Panc1 (cell line): Measurements from ENCODE around the gene COPB2. TPM values are rescaled to one million over a fixed set of nuclear protein-coding genes. Genes with fewer than 3 reads are reported as not detected.

Source experiments
- ATAC-seq: fragments of 200-7000 bp; cut with Tn5 transposase; 2 replicates; pipeline ENCODE4 v1.9.1; 2020; ENCODE audit warnings: mild to moderate bottlenecking, moderate library complexity
- BruUV-seq: library from RNA; stranded (reverse); fragments of 400-500 nt; replicated peaks from 2 replicates; lab custom pipeline; 2021; lab: Mats Ljungman, UMichigan
- CTCF ChIA-PET: fragments of 300-600 bp; sonication (Branson Sonifier 250); formaldehyde crosslinking; loops from one replicate; lab custom pipeline; 2022; ENCODE audit warnings: antibody characterized with exemption; lab: Charles Lee
- POLR2A ChIA-PET: fragments of 300-600 bp; sonication (Branson Sonifier 250); formaldehyde crosslinking; loops from one replicate; lab custom pipeline; 2022; ENCODE audit warnings: antibody characterized with exemption; lab: Charles Lee
- DNase-seq: peaks from one replicate; pipeline ENCODE4 v3.0.0-alpha.2; 2010; ENCODE audit warnings: low read depth, low spot score
- H3K27ac ChIP-seq: 2 replicates; pipeline ENCODE4 v1.5.1; 2011; ENCODE audit warnings: mild to moderate bottlenecking, low read length, inconsistent platforms
- H3K27me3 ChIP-seq: fragments of 200-500 bp; sonication (Bioruptor generic); 2 replicates; pipeline ENCODE4 v1.6.0; 2014; ENCODE audit warnings: low read length, inconsistent platforms; ENCODE audit not compliant: control insufficient read depth, insufficient read depth
- H3K36me3 ChIP-seq: fragments of 200-500 bp; sonication (Bioruptor generic); 2 replicates; pipeline ENCODE4 v1.5.1; 2014; ENCODE audit warnings: inconsistent platforms, mild to moderate bottlenecking, low read length, moderate library complexity; ENCODE audit not compliant: control insufficient read depth, insufficient read depth
- H3K4me1 ChIP-seq: 2 replicates; pipeline ENCODE4 v1.5.1; 2011; ENCODE audit warnings: inconsistent platforms, mild to moderate bottlenecking, low read length, moderate library complexity; ENCODE audit not compliant: control insufficient read depth, insufficient read depth
- H3K4me3 ChIP-seq, 2 experiments: 2 replicates each; pipeline ENCODE4 v1.5.1; 2011 to 2012; ENCODE audit warnings: low read depth in 2 of 2, low read length in 2 of 2, mild to moderate bottlenecking in 2 of 2, inconsistent platforms in 1 of 2, moderate library complexity in 1 of 2
- H3K9me3 ChIP-seq: fragments of 200-500 bp; sonication (Bioruptor generic); 2 replicates; pipeline ENCODE4 v1.5.1; 2014; ENCODE audit warnings: low read depth, mild to moderate bottlenecking, inconsistent platforms, low read length, moderate library complexity; ENCODE audit not compliant: control insufficient read depth, insufficient read depth
- POLR2AphosphoS5 ChIP-seq: IDR thresholded peaks from 2 replicates; pipeline ENCODE4 v1.6.1; 2012; ENCODE audit warnings: mild to moderate bottlenecking, low read depth, low read length, moderate library complexity
- SIN3A ChIP-seq: IDR thresholded peaks from 2 replicates; pipeline ENCODE4 v1.6.1; 2012; ENCODE audit warnings: low read depth, mild to moderate bottlenecking, low read length, moderate library complexity, borderline replicate concordance; ENCODE audit not compliant: insufficient read depth
- TCF7L2 ChIP-seq: IDR thresholded peaks from 2 replicates; pipeline ENCODE4 v1.6.1; 2011; ENCODE audit warnings: mild to moderate bottlenecking, low read depth, low read length, inconsistent platforms
- in situ Hi-C: cut with HindIII; loops from 2 replicates; pipeline ENCODE4 v1.10.0; 2016; ENCODE audit warnings: low sequenced_read_pairs, low pct_unique_long_range_greater_than_20kb
- intact Hi-C: fragments of 100-400 bp; cut with micrococcal nuclease; formaldehyde crosslinking; loops from one replicate; pipeline ENCODE4 v1.10.0; 2022; ENCODE audit not compliant: unreplicated experiment
- total RNA-seq: library from RNA; stranded (reverse); gene quantifications from one replicate; pipeline ENCODE4 v1.2.1, GENCODE V29; 2021; ENCODE audit not compliant: unreplicated experiment
- TF ChIP-seq, protein P1 (sequence below): fragments of 450-650 bp; IDR thresholded peaks from 2 replicates; pipeline ENCODE4 v1.5.1; 2017; ENCODE audit warnings: mild to moderate bottlenecking
- TF ChIP-seq, protein P2 (sequence below), 2 experiments: IDR thresholded peaks; 2 replicates each; pipeline ENCODE4 v1.6.1; 2011 to 2012; ENCODE audit warnings: low read depth in 2 of 2, control low read depth in 1 of 2, low read length in 1 of 2, mild to moderate bottlenecking in 1 of 2, moderate library complexity in 1 of 2; ENCODE audit not compliant: insufficient read depth in 1 of 2

COPB2 gene
- total RNA-seq, 1 experiment from 2014 or later, result 150 TPM

DNA sequence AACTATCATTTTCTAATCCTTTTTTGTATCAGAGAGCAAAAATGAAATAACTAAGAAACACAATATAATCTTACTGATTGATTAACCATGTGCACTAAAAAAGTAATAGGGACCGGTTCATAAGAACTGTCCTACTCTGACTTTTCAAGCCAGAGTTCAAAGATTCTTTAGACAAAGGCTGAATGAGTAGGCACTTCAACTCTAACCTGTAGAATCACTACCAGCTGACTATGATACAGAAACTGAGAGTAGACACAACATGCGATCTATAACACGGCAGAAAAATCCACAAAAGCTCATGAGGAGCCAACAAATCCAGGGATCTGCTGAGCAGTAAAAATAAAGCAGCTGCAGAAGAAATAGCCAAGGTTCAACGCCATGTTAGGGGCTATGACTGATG, 8.9 kb downstream of the COPB2 start:
- Histone ChIP-seq H3K27me3 (no peaks in the 10 kb centered on the region), H3K36me3 (peaks cover 60% of the 10 kb centered on the region), H3K4me1 (no peaks in the 10 kb centered on the region), H3K9me3 (no peaks in the 10 kb centered on the region), H3K27ac (no peak overlapping the region), H3K4me3 (no peak overlapping the region)
- CTCF ChIA-PET, result no interaction called here
- no peak for ATAC-seq
- in situ Hi-C loops, result no loop called here
- POLR2A ChIA-PET, result no interaction called here
- TF ChIP-seq POLR2AphosphoS5, result no peak
- TF ChIP-seq, protein P1, sequence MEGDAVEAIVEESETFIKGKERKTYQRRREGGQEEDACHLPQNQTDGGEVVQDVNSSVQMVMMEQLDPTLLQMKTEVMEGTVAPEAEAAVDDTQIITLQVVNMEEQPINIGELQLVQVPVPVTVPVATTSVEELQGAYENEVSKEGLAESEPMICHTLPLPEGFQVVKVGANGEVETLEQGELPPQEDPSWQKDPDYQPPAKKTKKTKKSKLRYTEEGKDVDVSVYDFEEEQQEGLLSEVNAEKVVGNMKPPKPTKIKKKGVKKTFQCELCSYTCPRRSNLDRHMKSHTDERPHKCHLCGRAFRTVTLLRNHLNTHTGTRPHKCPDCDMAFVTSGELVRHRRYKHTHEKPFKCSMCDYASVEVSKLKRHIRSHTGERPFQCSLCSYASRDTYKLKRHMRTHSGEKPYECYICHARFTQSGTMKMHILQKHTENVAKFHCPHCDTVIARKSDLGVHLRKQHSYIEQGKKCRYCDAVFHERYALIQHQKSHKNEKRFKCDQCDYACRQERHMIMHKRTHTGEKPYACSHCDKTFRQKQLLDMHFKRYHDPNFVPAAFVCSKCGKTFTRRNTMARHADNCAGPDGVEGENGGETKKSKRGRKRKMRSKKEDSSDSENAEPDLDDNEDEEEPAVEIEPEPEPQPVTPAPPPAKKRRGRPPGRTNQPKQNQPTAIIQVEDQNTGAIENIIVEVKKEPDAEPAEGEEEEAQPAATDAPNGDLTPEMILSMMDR, result no peak
- TF ChIP-seq TCF7L2, result no peak
- intact Hi-C loops, result no loop called here
- no TSS peak for BruUV-seq
- DNase-seq, result no peak

DNA sequence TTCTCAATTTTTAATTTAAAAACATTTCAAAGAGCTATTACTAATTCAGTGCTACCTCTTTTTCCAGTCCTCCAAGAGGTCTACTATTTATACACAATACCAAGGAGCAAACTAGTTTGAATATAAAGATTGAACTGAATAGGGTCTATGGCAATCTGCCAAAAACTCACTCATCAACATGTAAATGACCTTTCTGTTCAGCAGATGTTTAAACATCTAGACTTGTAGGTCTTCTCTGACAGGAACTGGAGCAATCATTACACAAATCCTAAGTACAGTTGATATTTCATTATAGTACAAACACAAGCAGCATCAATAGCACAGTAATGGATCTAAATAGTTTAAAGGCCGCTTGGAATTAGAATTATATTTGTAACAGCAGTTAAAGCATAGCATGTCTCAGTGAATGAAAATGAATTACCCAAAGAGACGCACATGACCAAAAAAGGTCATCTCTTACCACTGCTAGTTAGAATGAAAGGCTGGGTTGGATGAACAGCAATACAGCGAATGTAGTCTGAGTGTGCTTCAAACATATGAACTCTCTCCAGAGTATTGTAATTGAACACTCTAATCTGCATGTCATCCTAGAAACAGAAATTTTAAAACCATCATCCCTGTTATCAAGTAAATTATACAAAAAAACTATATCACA, 10.7 kb downstream of the COPB2 start:
- H3K36me3 ChIP-seq, result peaks cover 79% of the 10 kb centered on the region

More for the DNA sequence above, 10.7 kb downstream of the COPB2 start:
- intact Hi-C loops (no loop called here), in situ Hi-C loops (no loop called here)
- H3K4me3 ChIP-seq, result no peak overlapping the region
- no peaks in the 10 kb centered on the region for H3K27me3 ChIP-seq
- ChIA-PET CTCF (no interaction called here), POLR2A (no interaction called here)
- no peak overlapping the region for H3K27ac ChIP-seq
- no peaks in the 10 kb centered on the region for H3K9me3 ChIP-seq
- ATAC-seq (no peak), DNase-seq (no peak)
- TF ChIP-seq, protein P1, result no peak
- TF ChIP-seq, protein P2, sequence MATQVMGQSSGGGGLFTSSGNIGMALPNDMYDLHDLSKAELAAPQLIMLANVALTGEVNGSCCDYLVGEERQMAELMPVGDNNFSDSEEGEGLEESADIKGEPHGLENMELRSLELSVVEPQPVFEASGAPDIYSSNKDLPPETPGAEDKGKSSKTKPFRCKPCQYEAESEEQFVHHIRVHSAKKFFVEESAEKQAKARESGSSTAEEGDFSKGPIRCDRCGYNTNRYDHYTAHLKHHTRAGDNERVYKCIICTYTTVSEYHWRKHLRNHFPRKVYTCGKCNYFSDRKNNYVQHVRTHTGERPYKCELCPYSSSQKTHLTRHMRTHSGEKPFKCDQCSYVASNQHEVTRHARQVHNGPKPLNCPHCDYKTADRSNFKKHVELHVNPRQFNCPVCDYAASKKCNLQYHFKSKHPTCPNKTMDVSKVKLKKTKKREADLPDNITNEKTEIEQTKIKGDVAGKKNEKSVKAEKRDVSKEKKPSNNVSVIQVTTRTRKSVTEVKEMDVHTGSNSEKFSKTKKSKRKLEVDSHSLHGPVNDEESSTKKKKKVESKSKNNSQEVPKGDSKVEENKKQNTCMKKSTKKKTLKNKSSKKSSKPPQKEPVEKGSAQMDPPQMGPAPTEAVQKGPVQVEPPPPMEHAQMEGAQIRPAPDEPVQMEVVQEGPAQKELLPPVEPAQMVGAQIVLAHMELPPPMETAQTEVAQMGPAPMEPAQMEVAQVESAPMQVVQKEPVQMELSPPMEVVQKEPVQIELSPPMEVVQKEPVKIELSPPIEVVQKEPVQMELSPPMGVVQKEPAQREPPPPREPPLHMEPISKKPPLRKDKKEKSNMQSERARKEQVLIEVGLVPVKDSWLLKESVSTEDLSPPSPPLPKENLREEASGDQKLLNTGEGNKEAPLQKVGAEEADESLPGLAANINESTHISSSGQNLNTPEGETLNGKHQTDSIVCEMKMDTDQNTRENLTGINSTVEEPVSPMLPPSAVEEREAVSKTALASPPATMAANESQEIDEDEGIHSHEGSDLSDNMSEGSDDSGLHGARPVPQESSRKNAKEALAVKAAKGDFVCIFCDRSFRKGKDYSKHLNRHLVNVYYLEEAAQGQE (IDR thresholded peaks at IDR 0.05; ENCODE audit: insufficient read depth in 1 of 2, low read depth in 2 of 2, low read length in 1 of 2), result no peak
- TF ChIP-seq TCF7L2, result no peak
- TF ChIP-seq SIN3A, result no peak
- TF ChIP-seq POLR2AphosphoS5, result no peak
- no peaks in the 10 kb centered on the region for H3K4me1 ChIP-seq
- no TSS peak for BruUV-seq
